Gastroesophageal sphincter (tissue), 3 donors: ENCODE results near the gene ILDR1.

Experiments
- CTCF ChIP-seq, 4 experiments: fragments of 200-600 bp in 2 of 4; fragments of 450-650 bp in 2 of 4; sonication (generic) in 1 of 4; IDR thresholded peaks; one replicate each; pipeline ENCODE4 v1.5.1; 2017 to 2019; ENCODE audit warnings: antibody characterized with exemption in 4 of 4, mild to moderate bottlenecking in 2 of 4, moderate library complexity in 2 of 4
- EP300 ChIP-seq: sonication (generic); formaldehyde crosslinking; IDR thresholded peaks from one replicate; pipeline ENCODE4 v1.6.1; 2017; ENCODE audit warnings: antibody characterized with exemption, mild to moderate bottlenecking

- TF ChIP-seq CTCF (IDR thresholded peaks at IDR 0.05) (no peak), EP300 (no peak)
Measured at GRCh38 chr3:122060040-122060698, 38.1 kb upstream of the ILDR1 start.
